ENCODE measurements around the gene PANX3. TPM values are rescaled to one million over a fixed set of nuclear protein-coding genes. Genes with fewer than 3 reads are reported as not detected.
A peak's percentile ranks its signal among the peaks of the same experiment; 100 is the strongest.

The PANX3 gene
- total and polyA plus RNA-seq, 9 of the 15 experiments (the other 6 are each of a cell fraction or from before 2014, with no cell fraction given): 0.09 to 0.69 (median 0.39) TPM

GRCh38 chr11:124643605-124644425, 32.6 kb downstream of the PANX3 start (continued):
- TF ChIP-seq ZNF639 (CRISPR knock-in tag; conservative IDR thresholded peaks at IDR 0.05 in 1 of 2, IDR thresholded peaks at IDR 0.05 in 1 of 2) (peak in 1 of 2 experiments; percentile 54; a peak in 2 of 4 replicates), ZNF143 (CRISPR knock-in tag; IDR thresholded peaks at IDR 0.05) (no peak), ERF (CRISPR knock-in tag; IDR thresholded peaks at IDR 0.05) (no peak), CCAR2 (IDR thresholded peaks at IDR 0.05; ENCODE audit: low read depth, low read length) (no peak), AFF1 (IDR thresholded peaks at IDR 0.05; ENCODE audit: low read depth in 1 of 2, partially characterized antibody in 2 of 2) (no peak), KAT2B (IDR thresholded peaks at IDR 0.05; ENCODE audit: low read depth, low read length) (no peak), ZNF77 (CRISPR knock-in tag; IDR thresholded peaks at IDR 0.05) (no peak), ZBTB2 (IDR thresholded peaks at IDR 0.05) (no peak), ZBTB12 (CRISPR knock-in tag; IDR thresholded peaks at IDR 0.05) (no peak), FOXA3 (CRISPR knock-in tag; conservative IDR thresholded peaks at IDR 0.05 in 1 of 2, IDR thresholded peaks at IDR 0.05 in 1 of 2) (peak in 1 of 2 experiments; percentile 39; a peak in 1 of 4 replicates), RNF219 (CRISPR knock-in tag; IDR thresholded peaks at IDR 0.05) (no peak), RFX7 (CRISPR knock-in tag; IDR thresholded peaks at IDR 0.05) (no peak), RBBP5 (IDR thresholded peaks at IDR 0.05; ENCODE audit: borderline replicate concordance, insufficient read depth, low read length, poor library complexity, severe bottlenecking) (peak; percentile 9), RCOR1 (IDR thresholded peaks at IDR 0.05; ENCODE audit: borderline replicate concordance in 1 of 2, low read depth in 2 of 2, low read length in 2 of 2) (peak in 1 of 2 experiments; percentile 76; a peak in 1 of 4 replicates), NCOA2 (IDR thresholded peaks at IDR 0.05; ENCODE audit: partially characterized antibody in 2 of 2) (no peak)

All from K562 (cell line).